Progenitor cell of endocrine pancreas (in vitro differentiated cells): Measurements from ENCODE around the gene PACS2. TPM values are rescaled to one million over a fixed set of nuclear protein-coding genes. Genes with fewer than 3 reads are reported as not detected.
A peak's percentile ranks its signal among the peaks of the same experiment; 100 is the strongest.

Experiments used
- DNase-seq: peaks from one replicate; pipeline ENCODE4 v3.0.0; 2021; ENCODE audit warnings: low spot score; ENCODE audit not compliant: unreplicated experiment
- H3K27ac Mint-ChIP-seq: 2 replicates; pipeline ENCODE4 v1.8.0; 2021; ENCODE audit warnings: mild to moderate bottlenecking, moderate library complexity, mixed read lengths
- H3K27me3 Mint-ChIP-seq: 2 replicates; pipeline ENCODE4 v1.8.0; 2021; ENCODE audit warnings: mixed read lengths
- H3K36me3 Mint-ChIP-seq: 2 replicates; pipeline ENCODE4 v1.8.0; 2022; ENCODE audit warnings: mixed read lengths; ENCODE audit not compliant: insufficient read depth
- H3K4me1 Mint-ChIP-seq: 2 replicates; pipeline ENCODE4 v1.8.0; 2021; ENCODE audit warnings: low read depth, mixed read lengths
- H3K4me3 Mint-ChIP-seq: 2 replicates; pipeline ENCODE4 v1.8.0; 2021; ENCODE audit warnings: low read depth, mild to moderate bottlenecking, moderate library complexity, mixed read lengths
- H3K9me3 Mint-ChIP-seq: 2 replicates; pipeline ENCODE4 v1.8.0; 2021; ENCODE audit warnings: low read depth, mixed read lengths
- CTCF ChIP-seq: fragments of 200-600 bp; sonication (generic); IDR thresholded peaks from one replicate; pipeline ENCODE4 v1.5.0; 2021; ENCODE audit warnings: antibody characterized with exemption, mild to moderate bottlenecking; ENCODE audit not compliant: unreplicated experiment
- total RNA-seq: library from RNA; stranded (reverse); gene quantifications from 2 replicates; pipeline ENCODE4 v1.2.1, GENCODE V29; 2021

Gene PACS2
- total RNA-seq, 1 donor from 2014 or later: 193 TPM

- Mint-ChIP-seq H3K27me3 (no peaks in the 10 kb centered on the region), H3K4me3 (no peak overlapping the region), H3K4me1 (no peaks in the 10 kb centered on the region), H3K9me3 (peaks cover 6% of the 10 kb centered on the region), H3K27ac (peak overlapping the region; percentile 37), H3K36me3 (peaks cover 17% of the 10 kb centered on the region)
- no peak for TF ChIP-seq CTCF
- no peak for DNase-seq
Measured at GRCh38 chr14:105437723-105438500, 123.4 kb downstream of the PACS2 start.

- H3K27me3 Mint-ChIP-seq: no peaks in the 10 kb centered on the region
- no peak for TF ChIP-seq CTCF
- H3K4me3 Mint-ChIP-seq: no peak overlapping the region
- no peak for DNase-seq
- no peak overlapping the region for H3K27ac Mint-ChIP-seq
- peaks cover 17% of the 10 kb centered on the region for H3K36me3 Mint-ChIP-seq
- no peaks in the 10 kb centered on the region for H3K4me1 Mint-ChIP-seq
- H3K9me3 Mint-ChIP-seq: peaks cover 6% of the 10 kb centered on the region
Measured at GRCh38 chr14:105439179-105439578, 124.6 kb downstream of the PACS2 start.

- Mint-ChIP-seq H3K36me3 (peaks cover 14% of the 10 kb centered on the region), H3K27me3 (no peaks in the 10 kb centered on the region), H3K4me1 (no peaks in the 10 kb centered on the region), H3K9me3 (peaks cover 5% of the 10 kb centered on the region), H3K4me3 (no peak overlapping the region), H3K27ac (no peak overlapping the region)
- TF ChIP-seq CTCF: no peak
- DNase-seq: no peak
Measured at GRCh38 chr14:105439710-105440553, 125.4 kb downstream of the PACS2 start.

- TF ChIP-seq CTCF: no peak
- Mint-ChIP-seq H3K27me3 (no peaks in the 10 kb centered on the region), H3K9me3 (peaks cover 2% of the 10 kb centered on the region), H3K36me3 (peaks cover 11% of the 10 kb centered on the region), H3K4me3 (no peak overlapping the region), H3K27ac (no peak overlapping the region), H3K4me1 (no peaks in the 10 kb centered on the region)
- no peak for DNase-seq
Measured at GRCh38 chr14:105440554-105440900, 126.0 kb downstream of the PACS2 start.

- Mint-ChIP-seq H3K36me3 (peaks cover 8% of the 10 kb centered on the region), H3K27me3 (no peaks in the 10 kb centered on the region), H3K27ac (no peak overlapping the region), H3K9me3 (no peaks in the 10 kb centered on the region), H3K4me3 (no peak overlapping the region), H3K4me1 (no peaks in the 10 kb centered on the region)
- DNase-seq: no peak
- no peak for TF ChIP-seq CTCF
Measured at GRCh38 chr14:105440992-105441391, 126.4 kb downstream of the PACS2 start.
